Hepatocyte (in vitro differentiated cells): ENCODE results near the gene PTPRN2. TPM values are rescaled to one million over a fixed set of nuclear protein-coding genes. Genes with fewer than 3 reads are reported as not detected.
"Not testable (repeated sequence)": the region's sequence is repeated elsewhere in the genome, so short reads cannot be mapped to it uniquely, and the experiment has no call there.

Experiments used
- DNase-seq: peaks from one replicate; pipeline ENCODE4 v3.0.0-alpha.2; 2016; ENCODE audit warnings: low spot score
- H2AFZ ChIP-seq: fragments of 200-600 bp; sonication (generic); 2 replicates; pipeline ENCODE4 v1.6.0; 2016; ENCODE audit warnings: antibody characterized with exemption, mild to moderate bottlenecking
- H3K27ac ChIP-seq: fragments of 200-600 bp; sonication (generic); 2 replicates; pipeline ENCODE4 v1.5.1; 2016; ENCODE audit warnings: mild to moderate bottlenecking
- H3K27me3 ChIP-seq: fragments of 200-600 bp; sonication (generic); 2 replicates; pipeline ENCODE4 v1.6.1; 2016
- H3K36me3 ChIP-seq: fragments of 200-600 bp; sonication (generic); replicated peaks from 2 replicates; pipeline ENCODE4 v1.5.1; 2016; ENCODE audit warnings: low read depth; ENCODE audit not compliant: insufficient read depth
- H3K4me1 ChIP-seq: fragments of 200-600 bp; sonication (generic); 2 replicates; pipeline ENCODE4 v1.5.1; 2016; ENCODE audit warnings: mild to moderate bottlenecking, moderate library complexity; ENCODE audit not compliant: insufficient read depth
- H3K4me2 ChIP-seq: fragments of 200-600 bp; sonication (generic); 2 replicates; pipeline ENCODE4 v1.6.0; 2016
- H3K4me3 ChIP-seq: fragments of 200-600 bp; sonication (generic); 2 replicates; pipeline ENCODE4 v1.5.1; 2016; ENCODE audit warnings: mild to moderate bottlenecking
- H3K79me2 ChIP-seq: fragments of 200-600 bp; sonication (generic); 2 replicates; pipeline ENCODE4 v1.6.0; 2017; ENCODE audit warnings: mild to moderate bottlenecking
- H3K9me2 ChIP-seq: fragments of 200-600 bp; sonication (generic); replicated peaks from 2 replicates; pipeline ENCODE4 v1.6.0; 2017; ENCODE audit warnings: mild to moderate bottlenecking; ENCODE audit not compliant: insufficient read depth
- H3K9me3 ChIP-seq: fragments of 200-600 bp; sonication (generic); 2 replicates; pipeline ENCODE4 v1.5.1; 2016; ENCODE audit warnings: low read depth, mild to moderate bottlenecking
- H4K20me1 ChIP-seq: fragments of 200-600 bp; sonication (generic); 2 replicates; pipeline ENCODE4 v1.6.0; 2016; ENCODE audit warnings: mild to moderate bottlenecking; ENCODE audit not compliant: insufficient read depth, poor library complexity, severe bottlenecking
- EZH2 ChIP-seq: fragments of 200-600 bp; sonication (generic); IDR thresholded peaks from 2 replicates; pipeline ENCODE4 v1.6.1; 2016; ENCODE audit warnings: antibody characterized with exemption, mild to moderate bottlenecking, borderline replicate concordance
- EZH2phosphoT487 ChIP-seq: fragments of 200-600 bp; sonication (generic); IDR thresholded peaks from one replicate; pipeline ENCODE4 v1.6.1; 2018; ENCODE audit warnings: antibody characterized with exemption, mild to moderate bottlenecking, low read depth, moderate library complexity; ENCODE audit not compliant: unreplicated experiment, severe bottlenecking
- WGBS: methylation state at CpG from one replicate; pipeline ENCODE4 v1.1.6; 2016; ENCODE audit warnings: low lambda C conversion rate; ENCODE audit errors: missing lambda C conversion rate; 5-methylcytosine and 5-hydroxymethylcytosine counted together
- polyA plus RNA-seq: library from polyadenylated mRNA; unstranded; fragments of >200 nt; fragmentation: Nextera tagmentation; extraction: Ambion mirVana; gene quantifications from 2 replicates; pipeline ENCODE4 v1.2.1, GENCODE V29; 2016
- total RNA-seq: library from RNA; depleted of rRNA; stranded (reverse); fragments of >200 nt; gene quantifications from 2 replicates; pipeline ENCODE4 v1.2.3, GENCODE V29; 2014
- TF ChIP-seq, protein P1 (sequence below): fragments of 200-600 bp; sonication (generic); IDR thresholded peaks from 2 replicates; pipeline ENCODE4 v1.5.1; 2016; ENCODE audit warnings: antibody characterized with exemption, mild to moderate bottlenecking; ENCODE audit not compliant: poor library complexity

Gene PTPRN2
- total and polyA plus RNA-seq, 2 experiments from 2014 or later: 2.1 to 3.3 TPM

DNA sequence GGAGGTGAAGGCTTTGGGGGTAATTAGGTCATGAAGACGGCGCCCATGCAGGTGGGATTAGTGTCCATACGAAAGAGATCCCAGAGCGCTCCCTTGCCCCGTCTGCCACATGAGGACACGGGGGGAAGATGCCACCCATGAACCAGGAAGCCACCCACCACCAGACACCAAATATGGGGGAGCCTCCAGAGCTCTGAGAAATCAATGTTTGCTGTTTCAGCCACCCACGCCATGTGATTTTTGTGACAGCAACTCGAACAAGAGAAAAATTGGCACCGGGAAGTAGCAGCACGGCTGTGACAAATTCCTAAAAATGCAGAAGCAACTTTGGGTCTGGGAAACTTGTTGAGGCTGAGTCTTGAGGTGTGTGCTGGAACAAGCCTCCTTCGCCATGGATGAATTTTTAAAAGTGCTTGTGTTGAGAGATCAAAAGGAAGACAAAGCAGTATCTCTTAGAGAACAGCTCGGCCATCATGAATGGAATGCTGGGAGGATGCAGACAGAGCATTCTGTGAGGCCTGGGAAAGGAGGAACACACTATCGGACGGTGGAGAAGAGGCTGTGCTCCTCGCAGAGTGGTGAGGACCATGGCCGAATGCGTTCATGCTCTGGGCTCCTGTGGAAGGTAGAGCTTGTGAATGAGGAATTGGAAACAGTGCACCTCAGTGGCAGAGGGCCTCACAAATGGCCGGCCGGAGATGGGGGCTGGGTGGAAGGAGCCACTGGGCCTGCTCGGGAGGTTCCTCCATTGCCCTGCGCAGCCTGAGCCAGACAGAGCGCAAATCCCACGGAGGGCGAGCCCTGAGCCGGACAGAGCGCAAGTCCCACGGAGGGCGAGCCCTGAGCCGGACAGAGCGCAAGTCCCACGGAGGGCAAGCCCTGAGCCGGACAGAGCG is 277.5 kb downstream of the PTPRN2 start:
- no peak overlapping the region for H2AFZ ChIP-seq
- H3K36me3 ChIP-seq: no peaks in the 10 kb centered on the region
- H3K9me3 ChIP-seq: peaks cover 8% of the 10 kb centered on the region
- TF ChIP-seq EZH2 (no peak), EZH2phosphoT487 (no peak)
- TF ChIP-seq, protein P1, sequence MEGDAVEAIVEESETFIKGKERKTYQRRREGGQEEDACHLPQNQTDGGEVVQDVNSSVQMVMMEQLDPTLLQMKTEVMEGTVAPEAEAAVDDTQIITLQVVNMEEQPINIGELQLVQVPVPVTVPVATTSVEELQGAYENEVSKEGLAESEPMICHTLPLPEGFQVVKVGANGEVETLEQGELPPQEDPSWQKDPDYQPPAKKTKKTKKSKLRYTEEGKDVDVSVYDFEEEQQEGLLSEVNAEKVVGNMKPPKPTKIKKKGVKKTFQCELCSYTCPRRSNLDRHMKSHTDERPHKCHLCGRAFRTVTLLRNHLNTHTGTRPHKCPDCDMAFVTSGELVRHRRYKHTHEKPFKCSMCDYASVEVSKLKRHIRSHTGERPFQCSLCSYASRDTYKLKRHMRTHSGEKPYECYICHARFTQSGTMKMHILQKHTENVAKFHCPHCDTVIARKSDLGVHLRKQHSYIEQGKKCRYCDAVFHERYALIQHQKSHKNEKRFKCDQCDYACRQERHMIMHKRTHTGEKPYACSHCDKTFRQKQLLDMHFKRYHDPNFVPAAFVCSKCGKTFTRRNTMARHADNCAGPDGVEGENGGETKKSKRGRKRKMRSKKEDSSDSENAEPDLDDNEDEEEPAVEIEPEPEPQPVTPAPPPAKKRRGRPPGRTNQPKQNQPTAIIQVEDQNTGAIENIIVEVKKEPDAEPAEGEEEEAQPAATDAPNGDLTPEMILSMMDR: no peak
- no peaks in the 10 kb centered on the region for H3K4me1 ChIP-seq
- H3K4me3 ChIP-seq: no peak overlapping the region
- DNase-seq: no peak
- 88% methylated on average over 27 of the region's 33 CpGs for WGBS
- H3K27me3 ChIP-seq: no peaks in the 10 kb centered on the region
- no peaks in the 10 kb centered on the region for H3K79me2 ChIP-seq
- no peak overlapping the region for H3K27ac ChIP-seq
- no peak overlapping the region for H3K4me2 ChIP-seq
- no peaks in the 10 kb centered on the region for H3K9me2 ChIP-seq
- no peaks in the 10 kb centered on the region for H4K20me1 ChIP-seq

DNA sequence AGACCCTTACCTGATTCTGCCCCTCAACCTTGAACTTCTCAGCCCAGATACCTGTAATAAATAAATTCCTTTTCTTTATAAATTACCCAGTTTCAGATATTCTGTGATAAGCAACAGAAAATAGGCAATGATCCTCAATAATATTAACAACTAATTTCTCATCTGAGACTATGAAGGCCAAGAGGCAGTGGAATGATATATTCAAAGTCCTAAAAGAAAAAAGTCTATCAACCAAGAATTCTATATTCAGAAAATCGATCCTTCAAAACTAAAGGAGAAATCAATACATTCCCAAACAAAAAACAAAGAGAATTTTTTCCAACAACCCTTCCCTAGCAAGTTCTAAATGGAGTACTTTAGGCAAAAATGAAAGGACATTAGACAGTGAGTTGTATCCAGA is 279.6 kb downstream of the PTPRN2 start:
- 61% methylated on average over 1 of the region's 1 CpG for WGBS

DNA sequence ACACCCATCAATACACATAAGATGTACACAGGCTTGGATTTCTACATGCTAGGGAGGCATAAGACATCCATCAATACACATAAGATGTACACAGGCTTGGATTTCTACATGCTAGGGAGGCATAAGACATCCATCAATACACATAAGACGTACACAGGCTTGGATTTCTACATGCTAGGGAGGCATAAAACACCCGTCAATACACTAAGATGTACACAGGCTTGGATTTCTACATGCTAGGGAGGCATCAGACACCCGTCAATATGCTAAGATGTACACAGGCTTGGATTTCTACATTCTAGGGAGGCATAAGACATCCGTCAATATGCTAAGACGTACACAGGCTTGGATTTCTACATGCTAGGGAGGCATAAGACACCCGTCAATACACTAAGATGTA is 283.6 kb downstream of the PTPRN2 start:
- DNase-seq, H3K9me3 ChIP-seq, H3K27ac ChIP-seq, H3K4me3 ChIP-seq, H3K36me3 ChIP-seq, H4K20me1 ChIP-seq, H3K79me2 ChIP-seq, H3K9me2 ChIP-seq, H3K27me3 ChIP-seq, H3K4me2 ChIP-seq, H3K4me1 ChIP-seq, H2AFZ ChIP-seq: not testable (repeated sequence)
- WGBS: 84% methylated on average over 6 of the region's 6 CpGs

More for the DNA sequence above, 279.6 kb downstream of the PTPRN2 start:
- Histone ChIP-seq H3K9me3 (peaks cover 8% of the 10 kb centered on the region), H4K20me1 (no peaks in the 10 kb centered on the region), H3K27ac (no peak overlapping the region), H3K4me2 (no peak overlapping the region), H3K79me2 (no peaks in the 10 kb centered on the region), H2AFZ (no peak overlapping the region), H3K9me2 (no peaks in the 10 kb centered on the region), H3K4me3 (no peak overlapping the region), H3K4me1 (no peaks in the 10 kb centered on the region), H3K27me3 (no peaks in the 10 kb centered on the region), H3K36me3 (no peaks in the 10 kb centered on the region)
- DNase-seq: no peak
- no peak for TF ChIP-seq EZH2phosphoT487
- TF ChIP-seq, protein P1: no peak
- TF ChIP-seq EZH2: no peak

DNA sequence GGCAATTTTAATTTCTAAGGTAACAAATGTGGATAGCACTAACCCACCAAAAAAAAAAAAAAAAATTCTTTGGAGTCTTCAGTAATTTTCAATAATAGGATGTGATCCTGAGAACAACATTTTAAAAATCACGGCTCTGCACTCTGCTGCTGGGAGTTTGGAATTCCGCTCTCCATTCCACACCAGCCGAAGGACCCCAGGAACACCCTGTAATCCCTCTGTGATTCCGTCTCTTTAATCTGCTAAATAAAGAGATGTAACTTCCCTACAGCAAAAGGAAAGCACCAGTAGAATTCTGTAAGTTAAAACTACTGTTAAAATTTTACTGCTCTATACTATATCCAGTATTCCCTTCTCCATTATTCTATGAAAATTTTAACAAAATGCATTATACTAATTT is 284.5 kb downstream of the PTPRN2 start:
- TF ChIP-seq, protein P1: no peak
- TF ChIP-seq EZH2phosphoT487: no peak
- no peak for TF ChIP-seq EZH2
- no peaks in the 10 kb centered on the region for H3K27me3 ChIP-seq
- no peak overlapping the region for H3K4me3 ChIP-seq
- peaks cover 8% of the 10 kb centered on the region for H3K9me3 ChIP-seq
- H3K9me2 ChIP-seq: no peaks in the 10 kb centered on the region
- no peak overlapping the region for H3K27ac ChIP-seq
- no peak for DNase-seq
- no peaks in the 10 kb centered on the region for H3K4me1 ChIP-seq
- H3K79me2 ChIP-seq: no peaks in the 10 kb centered on the region
- H3K4me2 ChIP-seq: no peak overlapping the region
- 67% methylated on average over 4 of the region's 4 CpGs for WGBS
- H2AFZ ChIP-seq: no peak overlapping the region
- H3K36me3 ChIP-seq: no peaks in the 10 kb centered on the region
- H4K20me1 ChIP-seq: no peaks in the 10 kb centered on the region
